Hematopoietic multipotent progenitor cell treated with erythropoietin and hydrocortisone succinate and interleukin-3 and kit ligand, for 17 days (in vitro differentiated cells): Measurements from ENCODE around the gene SMURF1.
"Not testable (repeated sequence)": the region's sequence is repeated elsewhere in the genome, so short reads cannot be mapped to it uniquely, and the experiment has no call there.

Source experiments
- DNase-seq: peaks from one replicate; pipeline ENCODE4 v3.0.0-alpha.2; 2015; ENCODE audit warnings: low spot score

Gene SMURF1

DNA sequence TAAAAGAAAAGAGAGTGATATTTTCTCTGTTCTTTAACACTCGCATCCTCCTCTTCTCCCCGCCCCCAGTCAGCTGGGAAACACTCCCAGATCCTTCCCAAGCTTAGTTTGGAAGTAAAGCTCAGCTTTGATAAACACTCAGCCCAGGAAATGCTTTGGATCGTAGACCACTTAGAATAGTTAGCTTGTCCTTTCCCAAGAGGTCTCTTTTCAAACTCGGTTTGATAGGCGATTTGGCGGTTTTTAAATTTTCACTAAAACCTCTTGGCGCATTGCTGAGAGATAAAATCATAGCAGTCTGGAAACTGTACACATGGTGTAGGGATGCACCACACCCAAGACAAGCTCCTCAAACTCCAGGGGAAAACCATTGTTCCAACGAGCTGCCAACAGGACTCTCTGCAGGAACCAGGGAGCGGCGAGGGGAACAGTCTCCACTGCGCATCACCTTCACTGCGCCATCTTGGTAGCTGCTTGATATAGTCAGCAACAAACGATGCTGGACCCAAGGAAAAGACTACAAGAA lies 22.3 kb downstream of the SMURF1 start:
- no peak for DNase-seq

DNA sequence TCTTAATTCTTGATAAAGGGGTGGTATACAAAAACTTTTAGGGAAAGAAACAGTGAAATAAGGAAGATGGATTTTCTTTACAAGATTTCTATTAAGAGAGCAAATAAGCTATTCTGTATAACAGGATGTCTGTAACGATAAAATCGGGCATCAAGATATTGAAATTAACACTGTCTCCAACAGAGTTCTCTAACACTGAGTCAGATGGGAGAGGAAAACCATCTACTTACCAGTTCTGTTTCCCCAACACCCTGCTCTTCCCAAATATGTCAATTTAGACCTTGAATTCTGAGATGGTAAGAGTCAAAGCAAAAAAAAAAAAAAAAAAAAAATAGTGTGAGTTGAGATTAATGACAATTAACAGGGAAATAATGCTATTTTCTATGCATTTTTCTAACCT lies 23.0 kb downstream of the SMURF1 start:
- no peak for DNase-seq

DNA sequence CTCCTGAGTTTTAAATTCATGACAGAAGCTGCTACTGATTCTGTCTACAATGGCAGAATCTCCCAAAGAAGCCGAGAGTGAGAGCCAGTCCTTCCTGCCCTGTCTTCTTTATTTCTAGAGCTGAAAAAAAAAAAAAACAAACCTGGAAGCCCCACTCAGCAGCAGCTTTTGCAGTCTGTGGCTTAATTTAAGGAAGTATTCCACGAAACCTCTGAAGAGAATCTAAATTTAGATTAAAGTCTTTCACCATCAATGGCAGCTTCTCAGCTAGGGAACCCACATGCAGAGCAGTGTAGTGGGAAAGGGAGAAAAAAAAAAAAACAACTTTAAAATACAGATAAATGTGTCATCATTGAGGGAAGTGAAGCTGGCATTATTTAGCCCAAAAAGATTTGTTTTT lies 23.4 kb downstream of the SMURF1 start:
- DNase-seq: no peak

DNA sequence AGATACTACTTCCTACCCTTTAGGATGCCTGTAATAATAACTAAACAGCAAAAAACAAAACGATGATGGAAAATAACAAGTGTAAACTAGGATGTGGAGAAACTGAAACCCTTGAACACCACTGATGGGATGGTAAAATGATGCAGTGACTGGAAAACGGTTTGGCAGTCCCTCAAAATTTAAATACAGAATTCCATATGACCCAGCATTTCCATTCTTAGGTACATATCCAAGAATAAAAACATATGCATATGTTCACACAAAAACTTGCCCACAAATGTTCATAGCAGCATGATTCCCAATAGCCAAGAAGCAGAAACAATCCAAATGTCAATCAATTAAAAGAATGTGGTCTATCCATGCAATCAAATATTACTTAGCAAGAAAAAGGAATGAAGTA lies 25.8 kb downstream of the SMURF1 start:
- DNase-seq: no peak

- no peak for DNase-seq
Observed at GRCh38 chr7:99116144-99116543, 27.8 kb downstream of the SMURF1 start.

GRCh38 chr7:99115379-99115778 lies 28.5 kb downstream of the SMURF1 start:
- DNase-seq: no peak

DNA sequence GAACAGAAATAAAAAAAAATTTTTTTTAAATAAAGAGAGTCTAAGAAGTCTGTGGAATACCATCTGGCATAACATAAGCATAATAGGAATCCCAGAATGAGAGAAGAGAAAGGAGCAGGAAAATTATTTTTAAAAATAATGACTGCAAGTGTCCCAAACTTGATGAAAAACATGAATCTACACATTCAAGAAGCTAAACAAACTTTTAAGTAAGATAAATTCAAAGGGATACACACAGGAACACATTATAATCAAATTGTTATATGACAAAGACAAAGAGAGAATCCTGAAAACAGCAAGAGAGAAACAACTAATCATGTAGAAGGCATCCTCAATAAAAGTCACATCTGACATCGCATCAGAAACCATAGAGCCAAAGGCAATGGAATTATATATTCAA lies 30.9 kb downstream of the SMURF1 start:
- DNase-seq: no peak

DNA sequence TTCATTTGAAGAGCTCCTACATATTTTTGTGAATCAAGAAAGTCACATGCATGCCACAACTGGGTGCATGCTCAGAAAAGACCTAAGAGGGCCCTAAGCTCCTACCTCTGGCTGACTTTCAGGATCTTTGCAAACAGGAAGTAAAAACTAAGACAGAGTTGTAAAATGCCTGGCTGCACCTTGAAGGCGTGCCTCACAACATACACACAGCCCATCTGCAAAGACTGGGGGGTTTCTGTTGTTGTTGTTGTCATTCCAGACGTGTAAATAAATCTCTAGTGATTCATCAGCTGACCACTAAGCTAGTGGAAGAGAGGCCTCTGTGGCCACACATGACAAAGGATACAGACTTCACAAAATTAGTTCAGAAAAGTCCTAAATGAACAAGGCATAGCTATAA lies 31.8 kb downstream of the SMURF1 start:
- no peak for DNase-seq

DNA sequence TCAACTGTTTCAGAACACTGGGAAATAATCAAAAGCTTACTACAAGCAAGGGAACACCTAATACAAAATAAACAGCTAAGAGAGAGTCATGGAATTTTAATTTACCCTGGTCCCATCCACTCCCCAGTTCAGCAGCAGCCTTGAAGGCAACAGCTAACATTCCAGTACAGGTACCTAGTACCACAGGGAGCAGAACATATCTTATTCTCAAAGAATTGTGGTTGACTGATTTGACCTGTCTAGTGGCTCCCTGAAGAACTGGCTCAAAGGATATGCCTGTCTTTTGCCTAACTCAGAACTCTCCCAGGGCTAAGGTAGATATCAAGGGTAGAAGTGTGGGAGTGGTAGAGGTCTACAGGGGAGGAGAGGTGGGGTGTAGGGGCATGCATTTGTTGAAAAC lies 32.3 kb downstream of the SMURF1 start:
- DNase-seq: no peak

DNA sequence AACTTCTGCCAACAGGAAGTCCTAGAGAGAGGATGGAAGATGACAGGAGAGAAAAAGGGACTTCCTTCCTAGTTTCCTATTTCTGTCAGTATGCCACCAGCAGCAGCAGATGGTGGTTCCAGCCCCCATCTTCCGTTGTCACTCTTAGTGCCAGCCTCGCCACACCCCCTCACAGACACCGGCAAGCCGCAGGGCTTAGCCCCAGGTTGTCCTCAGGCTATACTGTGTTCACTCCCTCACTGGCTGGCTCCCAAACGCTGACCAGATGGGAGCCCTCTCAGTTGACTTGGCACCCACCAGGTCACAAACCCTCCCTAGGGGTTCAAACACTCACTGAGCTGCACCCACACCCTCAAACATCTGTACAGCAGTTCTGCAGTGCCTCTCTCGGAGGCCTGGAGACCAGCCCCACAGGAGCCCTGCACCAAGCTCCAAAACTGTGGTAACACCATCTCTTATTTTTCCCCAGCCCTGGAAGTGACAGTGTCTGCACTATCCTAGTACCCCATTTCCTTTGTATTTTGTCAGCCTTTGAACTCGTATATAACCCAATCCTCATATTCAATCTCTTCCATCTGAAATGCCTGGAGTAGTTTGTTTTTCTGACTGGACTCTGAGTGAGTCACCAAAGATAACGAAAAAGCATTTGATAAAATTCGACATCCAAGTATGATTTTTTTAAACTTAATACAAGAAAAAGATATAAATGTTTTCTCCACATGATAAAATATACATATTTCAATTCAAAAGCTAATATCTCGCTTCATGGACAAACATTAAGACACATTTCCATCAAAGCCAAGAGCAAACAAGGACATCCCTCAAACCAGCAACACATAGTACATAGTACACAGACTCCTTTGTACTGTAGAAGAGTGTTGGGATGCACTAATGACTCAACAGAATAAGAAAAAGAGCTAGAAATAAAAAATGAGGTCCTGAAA lies 34.5 kb downstream of the SMURF1 start:
- DNase-seq: no peak

DNA sequence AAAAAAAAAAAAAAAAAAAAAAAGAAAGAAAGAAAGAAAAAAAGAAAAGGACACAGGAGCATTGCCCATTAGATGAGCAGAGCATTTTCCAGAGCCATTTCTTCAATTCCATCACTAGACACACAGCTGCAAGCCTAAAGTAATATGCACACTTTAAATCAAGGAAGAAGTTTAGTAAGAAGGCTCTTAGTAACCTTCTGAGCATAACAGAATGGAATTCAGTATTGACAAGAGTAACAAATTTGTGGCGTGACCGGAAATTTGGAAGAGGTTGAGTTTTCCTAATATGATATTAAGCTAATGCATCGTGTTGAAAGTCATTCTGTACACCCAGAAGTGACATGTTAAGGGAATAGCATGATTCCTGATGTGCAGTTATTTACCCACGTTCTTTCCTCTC lies 35.3 kb downstream of the SMURF1 start:
- no peak for DNase-seq

DNA sequence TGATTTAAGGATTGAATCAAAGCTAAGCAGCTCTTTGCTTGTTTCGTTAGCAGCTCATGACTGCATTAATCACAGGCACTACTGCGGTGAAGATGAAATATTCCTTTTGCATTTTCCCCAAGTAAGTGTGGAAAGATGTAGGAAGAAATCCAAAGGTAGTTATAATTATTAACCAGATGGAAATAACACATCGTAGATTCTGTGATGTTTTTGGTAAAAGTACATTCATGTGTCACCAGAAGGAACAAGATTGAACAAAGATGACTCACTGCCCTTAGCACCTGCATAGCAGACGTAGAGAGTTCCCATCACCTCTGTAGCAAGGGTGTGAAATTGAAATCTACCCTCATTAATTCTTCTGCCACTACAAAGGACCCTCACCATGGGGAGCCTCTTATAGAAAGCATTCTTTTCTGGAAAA lies 37.1 kb downstream of the SMURF1 start:
- no peak for DNase-seq

- no peak for DNase-seq
Observed at GRCh38 chr7:99106411-99106810, 37.5 kb downstream of the SMURF1 start.

DNA sequence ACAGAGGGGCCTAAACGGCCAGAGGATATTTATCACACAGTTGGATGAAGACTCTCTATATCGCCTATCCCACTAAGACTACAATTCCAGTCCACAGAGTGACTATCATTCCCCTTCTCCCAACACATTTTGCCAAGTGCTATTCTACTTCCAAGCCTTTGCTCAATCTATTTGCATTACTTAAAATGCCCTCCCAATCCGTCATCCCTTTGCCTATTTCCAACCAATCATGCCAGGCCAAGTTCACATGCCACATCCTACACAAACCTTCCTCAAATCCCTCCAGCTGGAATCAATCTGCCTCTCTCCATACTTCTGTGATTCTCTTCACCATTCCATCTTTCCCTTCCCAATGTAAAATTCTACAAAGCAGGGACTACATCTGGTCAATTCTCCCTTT lies 38.2 kb downstream of the SMURF1 start:
- DNase-seq: no peak

DNA sequence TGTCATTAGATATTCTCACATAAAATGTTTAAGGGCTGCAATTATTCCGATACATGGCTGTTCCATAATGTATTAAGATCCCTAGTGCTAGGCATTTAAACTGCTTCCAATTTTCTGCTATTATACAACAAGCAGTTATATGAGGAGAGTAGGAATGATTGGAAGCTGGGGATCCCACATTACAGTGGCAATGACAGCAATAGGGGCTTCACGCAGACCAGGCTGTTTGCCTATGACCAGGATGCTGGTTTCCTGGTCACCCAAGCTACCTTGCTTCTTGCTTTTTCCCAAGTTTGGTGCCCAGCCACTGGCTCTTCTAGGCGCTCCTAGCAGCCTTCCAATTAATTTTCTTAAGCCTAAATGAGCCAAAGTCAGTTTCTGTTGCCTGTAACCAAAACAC lies 39.3 kb downstream of the SMURF1 start:
- DNase-seq: no peak

DNA sequence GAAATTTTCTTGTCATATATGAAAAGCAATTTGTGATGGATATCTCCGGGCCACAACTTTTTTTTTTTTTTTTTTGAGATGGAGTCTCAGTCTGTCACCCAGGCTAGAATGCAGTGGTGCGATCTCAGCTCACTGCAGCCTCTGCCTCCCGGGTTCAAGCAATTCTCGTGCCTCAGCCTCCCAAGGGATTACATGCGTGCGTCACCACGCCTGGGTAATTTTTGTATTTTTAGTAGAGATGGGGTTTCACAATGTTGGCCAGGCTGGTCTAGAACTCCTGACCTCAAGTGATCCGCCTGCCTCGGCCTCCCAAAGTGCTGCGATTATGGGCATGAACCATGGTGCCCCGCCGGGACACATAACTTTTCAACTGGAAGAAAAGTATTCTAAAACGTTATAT lies 40.1 kb downstream of the SMURF1 start:
- not testable (repeated sequence) for DNase-seq

DNA sequence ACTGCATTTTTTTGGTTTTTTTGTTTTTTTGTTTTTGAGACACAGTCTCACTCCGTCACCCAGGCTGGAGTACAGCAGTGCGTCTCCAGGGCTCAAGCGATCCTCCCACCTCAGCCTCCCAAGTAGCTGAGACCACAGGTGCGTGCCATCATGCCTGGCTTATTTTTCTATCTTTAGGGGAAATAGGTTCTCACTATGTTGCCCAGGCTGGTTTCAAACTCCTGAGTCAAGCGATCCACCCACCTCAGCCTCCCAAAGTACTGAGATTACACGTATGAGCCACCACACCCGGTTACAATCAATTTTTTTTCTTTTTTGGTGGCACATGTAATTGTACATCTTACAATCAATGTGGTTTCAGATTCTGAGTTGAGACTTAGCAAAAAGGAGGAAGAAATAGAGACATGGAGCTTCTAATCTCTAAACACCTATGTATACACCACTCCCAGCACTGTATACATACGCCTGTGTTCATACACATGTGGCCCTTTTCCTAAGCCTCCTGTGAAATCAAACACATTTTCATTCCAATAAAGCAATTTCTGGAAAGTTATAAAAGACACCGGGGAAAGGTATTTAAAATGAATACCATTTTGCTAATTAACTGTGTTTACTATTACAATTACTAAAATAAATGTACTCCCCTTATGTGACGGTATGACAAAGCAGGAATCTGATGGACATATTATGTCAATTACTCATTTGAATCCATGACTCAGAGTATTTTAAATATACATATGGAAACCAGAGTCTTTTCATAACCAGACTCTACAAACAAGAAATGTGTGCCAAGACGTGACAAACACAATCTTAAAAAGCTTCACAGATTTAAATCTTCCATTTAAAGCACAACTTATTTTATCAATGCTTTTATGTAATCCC lies 40.9 kb downstream of the SMURF1 start:
- DNase-seq: no peak

- no peak for DNase-seq
Observed at GRCh38 chr7:99102361-99102760, 41.5 kb downstream of the SMURF1 start.

- not testable (repeated sequence) for DNase-seq
Observed at GRCh38 chr7:99101516-99101915, 42.4 kb downstream of the SMURF1 start.

DNA sequence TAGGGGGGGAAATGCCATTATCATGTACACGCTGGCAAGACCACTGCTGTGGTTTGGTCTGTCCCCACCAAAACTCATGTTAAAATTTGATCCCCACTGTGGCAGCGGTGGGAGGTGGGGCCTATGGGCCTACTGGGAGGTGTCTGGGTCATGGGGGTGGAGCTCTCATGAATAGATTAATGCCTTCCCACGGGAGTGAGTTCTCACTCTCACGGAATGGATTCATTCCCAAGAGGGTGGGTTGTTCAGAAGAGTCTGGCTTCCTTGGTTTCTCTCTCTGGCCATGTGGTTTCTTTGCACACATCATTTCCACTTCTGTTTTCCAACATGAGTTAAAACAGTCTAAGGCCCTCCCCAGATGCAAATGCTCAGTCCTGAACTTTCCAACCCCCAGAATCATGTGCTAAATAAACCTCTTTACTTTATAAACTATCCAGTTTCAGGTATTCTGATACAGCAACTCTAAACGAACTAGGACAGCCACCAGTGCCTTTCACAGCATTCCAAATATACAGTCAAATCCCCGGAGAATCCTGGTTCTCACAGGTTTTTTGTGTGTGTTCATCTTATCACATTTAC lies 44.3 kb downstream of the SMURF1 start:
- no peak for DNase-seq

- DNase-seq: no peak
Observed at GRCh38 chr7:99098824-99099498, 44.9 kb downstream of the SMURF1 start.

DNA sequence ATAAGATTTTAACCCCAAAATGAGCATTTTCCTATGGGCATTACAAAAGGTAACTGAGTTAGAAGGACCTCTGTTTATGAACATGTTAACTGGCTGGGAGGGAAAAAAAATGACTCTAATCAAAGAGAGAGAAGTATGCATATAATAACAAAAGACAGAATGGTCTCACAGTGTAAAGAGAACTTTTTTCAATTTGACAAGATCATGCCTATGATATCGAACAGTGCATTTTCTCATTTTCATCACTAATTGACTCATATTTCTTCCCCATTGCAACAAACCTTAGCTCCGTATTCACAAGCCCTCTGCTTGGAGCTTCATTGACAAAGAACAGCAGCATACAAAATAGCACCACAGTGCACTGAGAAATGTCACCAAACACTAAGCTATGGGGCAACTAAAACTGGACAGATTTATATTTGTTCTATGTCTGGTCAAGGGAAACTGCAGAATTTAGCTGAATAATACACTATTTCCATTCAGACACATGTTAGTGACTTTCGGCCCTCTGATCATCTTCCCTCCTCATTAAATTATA lies 45.6 kb downstream of the SMURF1 start:
- no peak for DNase-seq
